Osteoblast (primary cell): ENCODE data around the gene PTGES. TPM values are rescaled to one million over a fixed set of nuclear protein-coding genes. Genes with fewer than 3 reads are reported as not detected.

Experiments used
- DNase-seq: peaks from one replicate; pipeline ENCODE4 v3.0.0; 2011; ENCODE audit warnings: low spot score, mixed read lengths; ENCODE audit not compliant: insufficient read length; ENCODE audit errors: missing footprints
- H2AFZ ChIP-seq: 2 replicates; pipeline ENCODE4 v1.6.0; 2011; ENCODE audit warnings: mild to moderate bottlenecking, low read length
- H3K27ac ChIP-seq: 2 replicates; pipeline ENCODE4 v1.5.1; 2011; ENCODE audit warnings: mild to moderate bottlenecking, low read depth, low read length, moderate library complexity
- H3K27me3 ChIP-seq: 2 replicates; pipeline ENCODE4 v1.6.0; 2012; ENCODE audit warnings: mild to moderate bottlenecking, control low read depth, inconsistent platforms, low read length, moderate library complexity; ENCODE audit not compliant: insufficient read depth
- H3K36me3 ChIP-seq: 2 replicates; pipeline ENCODE4 v1.5.1; 2011; ENCODE audit warnings: mild to moderate bottlenecking, low read length, control low read depth, moderate library complexity; ENCODE audit not compliant: insufficient read depth
- H3K4me1 ChIP-seq: 2 replicates; pipeline ENCODE4 v1.5.1; 2011; ENCODE audit warnings: mild to moderate bottlenecking, low read length, control low read depth, moderate library complexity; ENCODE audit not compliant: insufficient read depth
- H3K4me2 ChIP-seq: 2 replicates; pipeline ENCODE4 v1.6.0; 2011; ENCODE audit warnings: mild to moderate bottlenecking, low read length; ENCODE audit not compliant: insufficient read depth
- H3K4me3 ChIP-seq: fragments of 200-600 bp; sonication (generic); 3 replicates; pipeline ENCODE4 v1.5.1; 2012; ENCODE audit warnings: mild to moderate bottlenecking, low read length, inconsistent platforms; ENCODE audit not compliant: insufficient read depth
- H3K79me2 ChIP-seq: 2 replicates; pipeline ENCODE4 v1.6.0; 2012; ENCODE audit warnings: mild to moderate bottlenecking, low read length, control low read depth, inconsistent platforms; ENCODE audit not compliant: insufficient read depth
- H3K9me3 ChIP-seq: 2 replicates; pipeline ENCODE4 v1.5.1; 2011; ENCODE audit warnings: low read depth, low read length, control low read depth
- H4K20me1 ChIP-seq: 2 replicates; pipeline ENCODE4 v1.6.0; 2012; ENCODE audit warnings: mild to moderate bottlenecking, low read length, control low read depth; ENCODE audit not compliant: insufficient read depth
- total RNA-seq: library from RNA; depleted of rRNA; stranded (reverse); fragments of >200 nt; gene quantifications from 2 replicates; pipeline ENCODE4 v1.2.3, GENCODE V29; 2012
- TF ChIP-seq, protein P1 (sequence below): IDR thresholded peaks from 2 replicates; pipeline ENCODE4 v1.5.1; 2011; ENCODE audit warnings: mild to moderate bottlenecking, low read depth, low read length, moderate library complexity; ENCODE audit errors: extremely low read depth

The PTGES gene
- total RNA-seq, 1 donor, result 70.9 TPM

DNA sequence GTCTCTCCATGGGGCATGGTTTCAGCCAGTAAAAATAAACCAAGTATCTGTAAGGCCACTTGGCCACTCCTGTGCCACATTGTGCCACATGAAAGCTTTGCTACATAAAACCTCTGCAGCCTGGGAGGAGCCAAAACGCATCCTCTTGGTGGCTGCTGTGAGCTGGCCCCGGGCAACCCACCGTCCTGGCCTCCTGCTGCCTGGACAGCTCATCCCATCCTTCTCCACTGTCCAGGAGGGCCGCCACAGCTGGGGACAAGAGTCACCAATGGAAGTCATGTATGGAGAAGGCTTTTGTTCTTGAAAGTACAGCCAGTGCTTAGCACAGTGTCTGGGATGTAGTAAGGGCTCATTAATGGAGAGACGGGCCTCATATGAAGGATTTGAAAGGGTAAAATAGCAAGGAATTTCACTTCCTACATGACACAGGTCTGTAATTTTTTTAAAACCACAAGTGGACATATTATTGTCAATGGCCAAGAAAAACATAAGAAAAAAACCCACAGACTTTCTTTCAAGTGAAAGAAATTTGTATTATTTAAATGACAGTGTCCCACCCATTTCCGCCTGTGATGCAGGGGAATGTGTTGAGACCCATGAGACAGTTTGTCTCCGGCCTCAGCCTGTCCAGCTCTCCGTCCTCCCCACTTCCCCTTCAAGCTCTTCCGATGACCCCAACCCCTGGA is 6.6 kb downstream of the PTGES start:
- TF ChIP-seq, protein P1, sequence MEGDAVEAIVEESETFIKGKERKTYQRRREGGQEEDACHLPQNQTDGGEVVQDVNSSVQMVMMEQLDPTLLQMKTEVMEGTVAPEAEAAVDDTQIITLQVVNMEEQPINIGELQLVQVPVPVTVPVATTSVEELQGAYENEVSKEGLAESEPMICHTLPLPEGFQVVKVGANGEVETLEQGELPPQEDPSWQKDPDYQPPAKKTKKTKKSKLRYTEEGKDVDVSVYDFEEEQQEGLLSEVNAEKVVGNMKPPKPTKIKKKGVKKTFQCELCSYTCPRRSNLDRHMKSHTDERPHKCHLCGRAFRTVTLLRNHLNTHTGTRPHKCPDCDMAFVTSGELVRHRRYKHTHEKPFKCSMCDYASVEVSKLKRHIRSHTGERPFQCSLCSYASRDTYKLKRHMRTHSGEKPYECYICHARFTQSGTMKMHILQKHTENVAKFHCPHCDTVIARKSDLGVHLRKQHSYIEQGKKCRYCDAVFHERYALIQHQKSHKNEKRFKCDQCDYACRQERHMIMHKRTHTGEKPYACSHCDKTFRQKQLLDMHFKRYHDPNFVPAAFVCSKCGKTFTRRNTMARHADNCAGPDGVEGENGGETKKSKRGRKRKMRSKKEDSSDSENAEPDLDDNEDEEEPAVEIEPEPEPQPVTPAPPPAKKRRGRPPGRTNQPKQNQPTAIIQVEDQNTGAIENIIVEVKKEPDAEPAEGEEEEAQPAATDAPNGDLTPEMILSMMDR, result no peak
- H2AFZ ChIP-seq, result peak overlapping the region; percentile 79
- no peaks in the 10 kb centered on the region for H3K27me3 ChIP-seq
- H3K4me2 ChIP-seq, result peak overlapping the region; percentile 63
- peaks cover 3% of the 10 kb centered on the region for H3K36me3 ChIP-seq
- peak overlapping the region; percentile 67 for H3K27ac ChIP-seq
- H3K4me1 ChIP-seq, result peaks cover 44% of the 10 kb centered on the region
- peaks cover 14% of the 10 kb centered on the region for H3K79me2 ChIP-seq
- DNase-seq, result peak; percentile 83
- no peak overlapping the region for H3K4me3 ChIP-seq
- H4K20me1 ChIP-seq, result no peaks in the 10 kb centered on the region
- H3K9me3 ChIP-seq, result no peaks in the 10 kb centered on the region

DNA sequence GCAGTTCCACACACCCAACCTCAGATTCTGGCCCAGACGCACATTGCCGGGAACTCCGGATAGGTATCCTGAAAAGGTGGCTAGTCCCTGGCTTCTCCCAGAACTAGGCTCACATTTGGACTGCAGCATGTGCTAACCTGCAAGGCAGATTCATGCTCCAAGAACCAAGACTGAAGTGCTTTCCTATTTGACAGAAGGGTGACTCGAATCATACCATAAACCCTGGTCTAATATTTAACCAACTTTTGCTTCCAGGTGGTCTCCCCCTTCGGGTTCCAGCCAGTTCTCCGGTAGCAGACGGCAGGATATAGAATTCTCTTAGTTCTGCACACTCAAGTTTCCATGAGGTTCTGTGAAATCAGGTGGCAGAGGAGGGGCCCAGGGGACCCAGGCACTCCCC is 7.6 kb downstream of the PTGES start:
- peaks cover 6% of the 10 kb centered on the region for H3K79me2 ChIP-seq
- H3K27me3 ChIP-seq, result no peaks in the 10 kb centered on the region
- H3K9me3 ChIP-seq, result no peaks in the 10 kb centered on the region
- no peak for DNase-seq
- no peak overlapping the region for H3K4me3 ChIP-seq
- no peaks in the 10 kb centered on the region for H4K20me1 ChIP-seq
- H3K27ac ChIP-seq, result no peak overlapping the region
- H3K4me1 ChIP-seq, result peaks cover 39% of the 10 kb centered on the region
- no peak overlapping the region for H2AFZ ChIP-seq
- peaks cover 8% of the 10 kb centered on the region for H3K36me3 ChIP-seq
- TF ChIP-seq, protein P1, result no peak
- no peak overlapping the region for H3K4me2 ChIP-seq

DNA sequence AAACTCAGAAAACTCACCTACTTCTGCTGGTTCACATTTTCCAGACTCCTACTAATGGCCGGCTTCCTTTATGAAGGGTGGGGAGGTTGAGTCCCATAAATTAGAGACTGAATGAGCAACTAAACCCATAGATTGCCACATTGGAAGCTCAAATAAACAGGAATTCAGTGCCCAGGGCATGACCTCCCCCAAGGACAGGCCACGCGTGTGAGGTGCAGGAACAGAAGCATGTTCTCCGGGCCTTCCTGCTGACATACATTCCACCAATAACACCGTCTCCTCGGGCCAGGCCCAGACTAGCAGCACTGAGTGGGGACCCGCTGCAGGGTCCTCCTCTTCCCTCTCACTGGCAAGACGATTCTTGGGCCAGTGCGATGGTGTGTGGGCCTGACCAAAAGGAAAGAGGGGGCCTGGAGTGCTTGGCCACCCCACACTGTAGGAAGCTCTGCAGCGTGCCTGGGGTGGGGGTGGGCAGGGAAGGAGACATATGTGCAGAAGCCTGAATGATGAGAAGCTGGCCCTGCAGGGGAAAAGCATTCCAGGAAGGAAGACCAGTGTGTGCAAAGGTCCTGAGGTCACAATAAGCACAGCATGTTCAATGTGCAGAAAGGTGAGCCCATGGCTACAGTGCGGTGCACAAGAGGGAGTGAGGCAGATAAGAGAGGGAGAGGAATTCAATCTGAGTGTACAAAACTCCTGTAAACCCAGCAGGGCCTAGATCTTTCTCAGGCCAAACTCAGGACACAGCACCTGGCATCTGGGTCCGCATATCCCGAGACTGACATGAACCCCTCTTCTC is 12.0 kb downstream of the PTGES start:
- peaks cover 11% of the 10 kb centered on the region for H3K36me3 ChIP-seq
- H2AFZ ChIP-seq, result no peak overlapping the region
- TF ChIP-seq, protein P1, result no peak
- H3K4me3 ChIP-seq, result no peak overlapping the region
- H3K27me3 ChIP-seq, result no peaks in the 10 kb centered on the region
- no peak for DNase-seq
- no peaks in the 10 kb centered on the region for H4K20me1 ChIP-seq
- H3K79me2 ChIP-seq, result no peaks in the 10 kb centered on the region
- no peak overlapping the region for H3K27ac ChIP-seq
- no peaks in the 10 kb centered on the region for H3K9me3 ChIP-seq
- H3K4me2 ChIP-seq, result no peak overlapping the region
- H3K4me1 ChIP-seq, result peaks cover 19% of the 10 kb centered on the region

DNA sequence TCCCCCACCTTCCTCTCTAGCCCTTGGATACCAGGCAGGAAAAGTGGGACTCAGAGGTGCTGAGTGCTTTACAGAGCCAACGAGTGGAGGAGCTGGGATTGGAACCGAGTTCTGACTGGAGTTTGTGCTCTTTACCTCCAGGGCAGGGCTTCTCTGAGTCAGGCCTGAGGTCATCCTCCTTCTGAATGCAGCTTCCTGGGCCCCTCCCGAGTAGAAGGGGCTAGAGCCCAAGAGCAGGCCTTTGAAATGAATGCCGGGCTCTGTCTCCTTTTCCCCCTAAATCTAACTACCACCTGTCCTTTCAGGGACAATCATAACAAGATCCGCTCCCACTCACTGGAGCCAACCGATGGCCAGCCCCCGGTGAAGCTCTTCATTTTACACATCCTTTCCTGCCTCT is 12.7 kb downstream of the PTGES start:
- Histone ChIP-seq H3K27me3 (no peaks in the 10 kb centered on the region), H4K20me1 (no peaks in the 10 kb centered on the region), H3K4me1 (peaks cover 19% of the 10 kb centered on the region), H3K79me2 (no peaks in the 10 kb centered on the region), H3K36me3 (peaks cover 11% of the 10 kb centered on the region), H2AFZ (no peak overlapping the region), H3K4me3 (no peak overlapping the region), H3K9me3 (no peaks in the 10 kb centered on the region), H3K4me2 (no peak overlapping the region), H3K27ac (no peak overlapping the region)
- peak; percentile 58 for DNase-seq
- TF ChIP-seq, protein P1, result no peak
